Measurements from ENCODE around the gene PTGIR.
"Not testable (repeated sequence)": the region's sequence is repeated elsewhere in the genome, so short reads cannot be mapped to it uniquely, and the experiment has no call there.

PTGIR gene

GRCh38 chr19:46637224-46637623, 12.3 kb upstream of the PTGIR start:
- DNase-seq, result no peak

- peak; percentile 19 for DNase-seq
These were observed 11.3 kb upstream of the PTGIR start, which contains the start of gene GNG8 for GRCh38 chr19:46635920-46636761. TSS of gene GNG8 (minus strand) at chr19:46636202. CDS start at chr19:46634682, 1,520 bp downstream.

- peak; percentile 97 for DNase-seq
These were observed 9.8 kb upstream of the PTGIR start for GRCh38 chr19:46634656-46635218.

GRCh38 chr19:46634045-46634655, 9.3 kb upstream of the PTGIR start:
- peak; percentile 83 for DNase-seq

GRCh38 chr19:46633130-46633529, 8.2 kb upstream of the PTGIR start:
- DNase-seq, result no peak

- DNase-seq, result peak; percentile 47
These were observed 6.6 kb upstream of the PTGIR start for GRCh38 chr19:46631481-46631880.

- peak; percentile 52 for DNase-seq
These were observed 5.8 kb upstream of the PTGIR start for GRCh38 chr19:46630586-46631205.

GRCh38 chr19:46629546-46630025, 4.7 kb upstream of the PTGIR start:
- DNase-seq, result no peak

- not testable (repeated sequence) for DNase-seq
These were observed 4.1 kb upstream of the PTGIR start for GRCh38 chr19:46628970-46629369.

GRCh38 chr19:46626446-46626845, 1.6 kb upstream of the PTGIR start:
- no peak for DNase-seq

- DNase-seq, result no peak
These were observed 842 bp upstream of the PTGIR start for GRCh38 chr19:46625731-46626130.

GRCh38 chr19:46623915-46624502, 880 bp downstream of the PTGIR start:
- no peak for DNase-seq

- no peak for DNase-seq
These were observed 2.8 kb downstream of the PTGIR start for GRCh38 chr19:46622118-46622446.

- DNase-seq, result no peak
These were observed 3.4 kb downstream of the PTGIR start for GRCh38 chr19:46621191-46622117.

- no peak for DNase-seq
These were observed 4.2 kb downstream of the PTGIR start for GRCh38 chr19:46620716-46621115.

GRCh38 chr19:46620267-46620666, 4.6 kb downstream of the PTGIR start:
- DNase-seq, result no peak

- peak; percentile 37 for DNase-seq
These were observed 6.1 kb downstream of the PTGIR start for GRCh38 chr19:46618670-46619231.

- DNase-seq, result no peak
These were observed 7.3 kb downstream of the PTGIR start for GRCh38 chr19:46617601-46618000.

- DNase-seq, result peak; percentile 81
These were observed 8.1 kb downstream of the PTGIR start for GRCh38 chr19:46616631-46617322.

- DNase-seq, result no peak
These were observed 8.9 kb downstream of the PTGIR start for GRCh38 chr19:46615966-46616365.

Measured in NCI-H2171 treated with DMSO at 0.1 percent for 48 hours (cell line).